ENCODE results near the gene GNAI1.
A peak's percentile ranks its signal among the peaks of the same experiment; 100 is the strongest.

The GNAI1 gene

GRCh38 chr7:80249619-80250295, 115.1 kb downstream of the GNAI1 start:
- peak in 3 of 51 donors; percentile 1 to 24 (median 1) for DNase-seq

- DNase-seq = no peak
Measured at GRCh38 chr7:80253237-80253636, 118.6 kb downstream of the GNAI1 start.

- DNase-seq = no peak
Measured at GRCh38 chr7:80253653-80254052, 119.0 kb downstream of the GNAI1 start.

DNA sequence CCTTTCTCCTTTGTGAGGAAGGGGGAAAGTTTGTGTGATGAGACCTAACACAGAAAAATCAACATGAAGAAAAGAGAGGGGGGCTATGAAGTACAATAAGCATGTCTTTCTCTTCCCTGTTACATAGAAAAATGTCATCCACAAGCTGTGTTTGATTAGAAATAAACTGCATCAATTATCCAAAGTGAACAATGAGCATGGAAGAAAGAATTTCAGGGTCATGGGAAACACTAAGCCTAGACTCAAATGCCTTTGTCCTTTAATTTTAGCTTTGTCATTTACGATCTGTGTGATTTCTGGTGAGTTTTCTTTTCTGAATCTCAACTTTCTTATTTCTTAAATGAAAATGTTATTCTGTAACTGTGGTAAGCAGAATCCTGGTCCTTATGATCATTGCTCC, 121.0 kb downstream of the GNAI1 start:
- no peak for DNase-seq

DNA sequence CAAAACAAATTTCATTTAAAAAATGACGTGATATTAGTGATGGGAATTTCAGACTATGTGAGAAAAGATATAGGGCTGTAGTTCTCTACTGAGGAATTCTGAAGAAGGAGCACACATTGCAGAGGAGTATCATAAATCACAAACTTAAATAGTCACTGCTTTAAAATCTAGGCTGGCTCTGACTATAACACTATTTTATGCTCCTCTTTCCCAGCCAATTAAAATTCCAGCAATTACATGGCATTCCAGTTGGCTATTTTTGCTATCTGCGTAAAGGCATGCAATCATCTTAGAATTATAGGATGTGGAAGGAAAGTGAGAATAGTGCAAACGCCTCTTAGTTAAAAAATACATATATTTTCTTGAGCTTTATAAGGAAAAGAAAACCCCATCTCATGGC, 123.1 kb downstream of the GNAI1 start:
- DNase-seq = no peak

GRCh38 chr7:80260606-80261005, 126.0 kb downstream of the GNAI1 start:
- no peak for DNase-seq

DNA sequence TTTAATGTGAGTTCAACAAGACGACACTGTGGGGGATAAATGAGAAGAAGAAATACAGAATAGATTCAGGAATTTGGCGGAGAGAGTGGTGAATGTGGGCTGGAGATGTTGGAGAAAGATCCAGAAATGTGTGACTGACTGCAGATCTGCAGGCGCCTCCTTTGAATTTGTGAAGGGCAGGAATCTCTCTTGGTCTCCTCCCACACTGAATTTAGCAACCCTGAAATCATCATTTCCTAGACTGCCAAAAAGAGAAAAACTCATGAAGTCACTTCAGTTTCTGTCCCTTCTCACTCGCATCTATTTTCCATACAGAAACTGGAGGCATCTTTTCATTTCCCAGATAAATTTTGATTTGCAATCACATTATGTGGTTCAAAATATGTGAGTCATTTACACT, 128.7 kb downstream of the GNAI1 start:
- no peak for DNase-seq

GRCh38 chr7:80263821-80264220, 129.2 kb downstream of the GNAI1 start:
- no peak for DNase-seq

- DNase-seq = no peak
Measured at GRCh38 chr7:80264769-80265495, 130.3 kb downstream of the GNAI1 start.

- no peak for DNase-seq
Measured at GRCh38 chr7:80272560-80273239, 138.1 kb downstream of the GNAI1 start.

DNA sequence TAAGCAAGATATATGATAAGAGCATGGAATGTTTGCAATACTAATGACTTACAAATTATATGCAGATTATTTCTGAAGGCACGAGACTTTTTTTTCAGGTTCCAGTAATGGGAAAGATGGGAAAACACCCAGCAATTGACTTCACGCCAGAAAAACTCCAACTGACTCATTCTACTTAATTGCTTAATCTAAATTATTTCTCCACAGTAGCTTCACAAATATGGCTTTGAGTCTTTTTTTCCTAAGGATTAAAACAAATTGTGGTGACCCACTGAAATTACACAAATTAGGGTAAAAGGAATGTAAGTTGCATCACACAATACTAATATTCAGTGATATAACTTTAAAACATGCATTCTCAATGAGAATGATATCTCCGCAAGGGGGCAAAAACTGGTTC, 138.7 kb downstream of the GNAI1 start:
- no peak for DNase-seq

DNA sequence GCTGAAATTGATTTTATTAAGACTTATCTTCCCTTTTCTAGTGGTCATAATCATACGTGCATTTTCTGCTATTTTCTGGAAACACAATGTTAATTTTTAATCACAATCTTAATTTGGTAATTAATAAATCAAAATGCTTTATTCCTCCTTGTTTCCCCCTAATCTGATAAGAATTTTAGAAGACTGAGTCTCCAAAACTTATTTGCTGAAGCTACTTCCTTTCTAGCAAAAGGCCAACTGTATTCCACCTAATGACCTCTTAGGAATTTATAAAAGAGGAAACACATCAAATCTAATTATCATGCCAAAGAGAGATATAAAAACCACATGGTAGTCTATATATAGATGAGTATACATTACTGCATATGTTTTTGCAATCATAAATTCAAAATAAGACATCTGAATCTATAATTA, 140.6 kb downstream of the GNAI1 start:
- DNase-seq = no peak
